ENCODE data around the gene FRMD3. TPM values are rescaled to one million over a fixed set of nuclear protein-coding genes. Genes with fewer than 3 reads are reported as not detected.

The FRMD3 gene
- total RNA-seq, 1 experiment from 2014 or later, result 0.55 TPM

- WGBS (ENCODE audit: extremely low coverage, insufficient read length, low lambda C conversion rate), result no CpG with 5 or more reads among the region's 4 CpGs
- no peak overlapping the region for H4K8ac ChIP-seq (replicated peaks; ENCODE audit: insufficient read length, low read depth, low read length)
- H2AFZ ChIP-seq (ENCODE audit: low read length), result no peak overlapping the region
- no peak overlapping the region for H4K91ac ChIP-seq (ENCODE audit: insufficient read length, low read depth, low read length)
- no peak overlapping the region for H2BK5ac ChIP-seq (ENCODE audit: insufficient read length, low read length)
- no peak overlapping the region for H3K27ac ChIP-seq (ENCODE audit: insufficient read length, low read depth, low read length)
- H3K56ac ChIP-seq (ENCODE audit: insufficient read length, low read depth, low read length), result no peak overlapping the region
- H4K20me1 ChIP-seq (ENCODE audit: control insufficient read depth, insufficient read depth, insufficient read length), result no peaks in the 10 kb centered on the region
- H3K23ac ChIP-seq (ENCODE audit: insufficient read length, low read depth, low read length), result no peak overlapping the region
- TF ChIP-seq CTCF (conservative IDR thresholded peaks at IDR 0.05), result no peak
- no peak overlapping the region for H2BK120ac ChIP-seq (ENCODE audit: low read depth, low read length, poor library complexity, severe bottlenecking)
- H2BK12ac ChIP-seq (ENCODE audit: insufficient read length, low read depth, low read length), result no peak overlapping the region
- H3K4me3 Mint-ChIP-seq, result no peak overlapping the region
- no peaks in the 10 kb centered on the region for H3K36me3 Mint-ChIP-seq (ENCODE audit: insufficient read depth in 1 of 3, low read depth in 3 of 3)
- no peak overlapping the region for H3T11ph ChIP-seq (ENCODE audit: low read length)
- H2AK5ac ChIP-seq (ENCODE audit: insufficient read length, low read length), result no peak overlapping the region
- no peak overlapping the region for H3K14ac ChIP-seq (ENCODE audit: insufficient read depth, low read length)
- H3K4me2 ChIP-seq (ENCODE audit: insufficient read depth, insufficient read length, low read length), result no peak overlapping the region
- H4K5ac ChIP-seq (ENCODE audit: insufficient read length, low read depth, low read length), result no peak overlapping the region
- peaks cover 3 to 5% of the 10 kb centered on the region in 2 experiments; a peak in 2 of 4 replicates for H3K4me1 Mint-ChIP-seq
- no peak overlapping the region for H2BK15ac ChIP-seq (ENCODE audit: low read depth, low read length)
- H3K9me3 ChIP-seq (ENCODE audit: control insufficient read depth, low read depth, low read length), result no peaks in the 10 kb centered on the region
- H3K9ac ChIP-seq (ENCODE audit: extremely low read depth, insufficient read length, low read length), result no peak overlapping the region
- no peaks in the 10 kb centered on the region for H3K27me3 ChIP-seq (ENCODE audit: insufficient read depth, low read length)
- DNase-seq, result no peak
- H3K4me1 ChIP-seq (ENCODE audit: insufficient read depth, low read length), result no peaks in the 10 kb centered on the region
- H2BK20ac ChIP-seq (ENCODE audit: low read depth, low read length, poor library complexity, severe bottlenecking), result no peak overlapping the region
- no peaks in the 10 kb centered on the region for H3K79me2 ChIP-seq (ENCODE audit: insufficient read depth, low read length)
- H3K4ac ChIP-seq (ENCODE audit: low read depth, low read length), result no peak overlapping the region
- no peak overlapping the region for H3K27ac Mint-ChIP-seq
- H3K23me2 ChIP-seq (ENCODE audit: insufficient read length, low read depth, low read length, poor library complexity, severe bottlenecking), result no peaks in the 10 kb centered on the region
- H3K27me3 Mint-ChIP-seq (ENCODE audit: low read depth), result no peaks in the 10 kb centered on the region
- H3K9me3 Mint-ChIP-seq, result no peaks in the 10 kb centered on the region; a peak in 1 of 5 replicates
- no peaks in the 10 kb centered on the region for H3K79me1 ChIP-seq (ENCODE audit: insufficient read depth, low read depth, low read length, poor library complexity, severe bottlenecking)
- H3K18ac ChIP-seq (ENCODE audit: insufficient read length, low read depth, low read length), result no peak overlapping the region
Measured at GRCh38 chr9:83355024-83355444, 183.2 kb downstream of the FRMD3 start.

Measured in H9 (cell line).